HepG2 (cell line): Measurements from ENCODE around the gene UBAP2L. TPM values are rescaled to one million over a fixed set of nuclear protein-coding genes. Genes with fewer than 3 reads are reported as not detected.

Experiments used
- DBP ChIP-seq: sonication (generic); formaldehyde crosslinking; IDR thresholded peaks from 2 replicates; pipeline ENCODE4 v1.4.0; 2020; ENCODE audit warnings: missing genetic modification reagents; ENCODE audit errors: not compliant biosample characterization
- DDIT3 ChIP-seq: sonication (generic); formaldehyde crosslinking; IDR thresholded peaks from 2 replicates; pipeline ENCODE4 v1.4.0; 2020; ENCODE audit warnings: mild to moderate bottlenecking, missing genetic modification reagents
- DRAP1 ChIP-seq: IDR thresholded peaks from 2 replicates; pipeline ENCODE4 v1.6.1; 2016; ENCODE audit warnings: missing genetic modification reagents, missing compliant biosample characterization
- GZF1 ChIP-seq: sonication (generic); formaldehyde crosslinking; IDR thresholded peaks from 2 replicates; pipeline ENCODE4 v1.5.1; 2020; ENCODE audit warnings: mild to moderate bottlenecking, missing genetic modification reagents
- HOXD1 ChIP-seq: sonication (generic); formaldehyde crosslinking; IDR thresholded peaks from 2 replicates; pipeline ENCODE4 v1.5.0; 2020; ENCODE audit warnings: missing genetic modification reagents
- IKZF4 ChIP-seq: sonication (generic); formaldehyde crosslinking; IDR thresholded peaks from 2 replicates; pipeline ENCODE4 v1.5.1; 2020; ENCODE audit warnings: borderline replicate concordance, mild to moderate bottlenecking, low read depth, missing genetic modification reagents; ENCODE audit errors: not compliant biosample characterization
- KAT2B ChIP-seq: fragments of 150-350 bp; IDR thresholded peaks from 2 replicates; pipeline ENCODE4 v1.6.1; 2014; ENCODE audit warnings: low read depth, low read length, borderline replicate concordance
- KLF11 ChIP-seq: IDR thresholded peaks from 2 replicates; pipeline ENCODE4 v1.6.1; 2016; ENCODE audit warnings: missing compliant biosample characterization
- MLXIP ChIP-seq: sonication (generic); formaldehyde crosslinking; IDR thresholded peaks from 2 replicates; pipeline ENCODE4 v1.9.0; 2021; ENCODE audit warnings: missing genetic modification reagents, borderline replicate concordance
- RAD21 ChIP-seq: fragments of 450-650 bp; formaldehyde crosslinking; IDR thresholded peaks from 2 replicates; pipeline ENCODE4 v1.5.0; 2020; ENCODE audit warnings: mild to moderate bottlenecking
- RAD51 ChIP-seq: fragments of 450-650 bp; IDR thresholded peaks from 2 replicates; pipeline ENCODE4 v1.6.1; 2016; ENCODE audit warnings: borderline replicate concordance
- RBM39 ChIP-seq: fragments of 200-400 bp; formaldehyde crosslinking; IDR thresholded peaks from one replicate; pipeline ENCODE4 v1.6.1; 2018; ENCODE audit warnings: antibody characterized with exemption, mild to moderate bottlenecking, low read depth, low read length; ENCODE audit not compliant: poor library complexity, severe bottlenecking
- SIN3B ChIP-seq: fragments of 150-350 bp; IDR thresholded peaks from 2 replicates; pipeline ENCODE4 v1.6.1; 2014; ENCODE audit warnings: low read length
- SNAI1 ChIP-seq: sonication (generic); formaldehyde crosslinking; IDR thresholded peaks from 2 replicates; pipeline ENCODE4 v1.5.0; 2020; ENCODE audit warnings: mild to moderate bottlenecking, missing genetic modification reagents, borderline replicate concordance
- TGIF2 ChIP-seq: IDR thresholded peaks from 2 replicates; pipeline ENCODE4 v1.6.1; 2016; ENCODE audit warnings: control low read depth, missing compliant biosample characterization
- THAP11 ChIP-seq: IDR thresholded peaks from 2 replicates; pipeline ENCODE4 v1.6.1; 2016; ENCODE audit warnings: missing biosample characterization, missing genetic modification reagents
- TRIM22 ChIP-seq: fragments of 450-650 bp; IDR thresholded peaks from 2 replicates; pipeline ENCODE4 v1.6.1; 2017
- ZFP36L2 ChIP-seq: sonication (generic); formaldehyde crosslinking; IDR thresholded peaks from 2 replicates; pipeline ENCODE4 v1.4.0; 2020; ENCODE audit warnings: missing genetic modification reagents
- ZFY ChIP-seq: sonication (generic); formaldehyde crosslinking; IDR thresholded peaks from 2 replicates; pipeline ENCODE4 v1.4.0; 2020; ENCODE audit warnings: missing genetic modification reagents
- ZNF274 ChIP-seq: sonication (generic); formaldehyde crosslinking; IDR thresholded peaks from 2 replicates; pipeline ENCODE4 v1.5.1; 2020; ENCODE audit warnings: mild to moderate bottlenecking, missing genetic modification reagents
- ZNF382 ChIP-seq: sonication (generic); formaldehyde crosslinking; IDR thresholded peaks from 2 replicates; pipeline ENCODE4 v1.5.0; 2020; ENCODE audit warnings: missing genetic modification reagents, mild to moderate bottlenecking, borderline replicate concordance
- ZNF510 ChIP-seq: sonication (generic); formaldehyde crosslinking; IDR thresholded peaks from 2 replicates; pipeline ENCODE4 v1.4.0; 2020; ENCODE audit warnings: low read depth, mild to moderate bottlenecking, missing genetic modification reagents
- ZNF530 ChIP-seq: sonication (generic); formaldehyde crosslinking; IDR thresholded peaks from 2 replicates; pipeline ENCODE4 v1.5.0; 2020; ENCODE audit warnings: low read depth, mild to moderate bottlenecking, missing genetic modification reagents
- ZNF567 ChIP-seq: sonication (generic); formaldehyde crosslinking; IDR thresholded peaks from 2 replicates; pipeline ENCODE4 v1.8.1; 2023; ENCODE audit warnings: mild to moderate bottlenecking, missing genetic modification reagents, borderline replicate concordance
- polyA plus RNA-seq, 8 experiments: library from polyadenylated mRNA; depleted of rRNA in 3 of 8; stranded (reverse) in 7 of 8; unstranded in 1 of 8; fragments of >200 nt; fragmentation: Illumina TruSeq in 4 of 8; extraction: Trizol in 4 of 8; gene quantifications; 2 replicates each; pipeline versions ENCODE4 v1.2.1 to v1.2.3, GENCODE V29; 2011 to 2016; ENCODE audit warnings: low read depth in 4 of 8, missing spikeins in 1 of 8, mixed read lengths in 1 of 8; ENCODE audit not compliant: insufficient read depth in 1 of 8
- total RNA-seq, 5 experiments: library from RNA; depleted of rRNA; stranded (reverse); fragments of >200 nt; fragmentation: Illumina TruSeq; extraction: Trizol; gene quantifications; 2 replicates each; pipeline ENCODE4 v1.2.3, GENCODE V29; 2016; ENCODE audit warnings: low read depth in 1 of 5

Gene UBAP2L
- total and polyA plus RNA-seq, 2 of the 13 experiments (the other 11 are each of a cell fraction or from before 2014, with no cell fraction given): 74.2 to 159 TPM

- TF ChIP-seq IKZF4 (CRISPR knock-in tag) (peak; percentile 97), RAD51 (peak; percentile 98), KAT2B (no peak), ZNF510 (CRISPR knock-in tag) (peak; percentile 37), SIN3B (no peak), DRAP1 (peak; percentile 75), SNAI1 (CRISPR knock-in tag) (peak; percentile 94), ZNF567 (CRISPR knock-in tag) (no peak; the same call in 1 of the 2 replicates), ZNF274 (CRISPR knock-in tag) (peak; percentile 95), MLXIP (CRISPR knock-in tag) (peak; percentile 74; the same call in 1 of the 2 replicates), TGIF2 (peak; percentile 44; the same call in 1 of the 2 replicates), RAD21 (CRISPR knock-in tag) (no peak; the same call in 1 of the 2 replicates), RBM39 (no peak), HOXD1 (CRISPR knock-in tag) (0 out of 2 replicates have a peak, but pooled peaks have one; percentile 53), ZFY (peak; percentile 93), ZNF382 (CRISPR knock-in tag) (no peak), DBP (peak; percentile 71), TRIM22 (no peak), ZFP36L2 (peak; percentile 42; the same call in 1 of the 2 replicates), ZNF530 (CRISPR knock-in tag) (no peak; the same call in 1 of the 2 replicates), GZF1 (CRISPR knock-in tag) (peak; percentile 85), THAP11 (CRISPR knock-in tag) (peak; percentile 90), DDIT3 (CRISPR knock-in tag) (no peak), KLF11 (CRISPR knock-in tag) (0 out of 2 replicates have a peak, but pooled peaks have one; percentile 77)
Measured at GRCh38 chr1:154220071-154220969, at the start of gene UBAP2L (continued).
